HepG2 (cell line): Measurements from ENCODE around the gene PARN. TPM values are rescaled to one million over a fixed set of nuclear protein-coding genes. Genes with fewer than 3 reads are reported as not detected.

Experiments
- ATF7-NPFF ChIP-seq: sonication (generic); formaldehyde crosslinking; IDR thresholded peaks from 2 replicates; pipeline ENCODE4 v1.8.1; 2023; ENCODE audit warnings: mild to moderate bottlenecking, low read depth, missing genetic modification reagents, moderate library complexity
- CEBPZ ChIP-seq: IDR thresholded peaks from 2 replicates; pipeline ENCODE4 v1.6.1; 2012; ENCODE audit warnings: low read length, improper control_type of control experiment
- DBP ChIP-seq: sonication (generic); formaldehyde crosslinking; IDR thresholded peaks from 2 replicates; pipeline ENCODE4 v1.4.0; 2020; ENCODE audit warnings: missing genetic modification reagents; ENCODE audit errors: not compliant biosample characterization
- ELF1 ChIP-seq: sonication (generic); formaldehyde crosslinking; IDR thresholded peaks from 2 replicates; pipeline ENCODE4 v1.4.0; 2020; ENCODE audit warnings: missing genetic modification reagents
- KAT7 ChIP-seq: IDR thresholded peaks from 2 replicates; pipeline ENCODE4 v1.6.1; 2018; ENCODE audit warnings: borderline replicate concordance, missing compliant biosample characterization
- KLF11 ChIP-seq: IDR thresholded peaks from 2 replicates; pipeline ENCODE4 v1.6.1; 2016; ENCODE audit warnings: missing compliant biosample characterization
- MED13 ChIP-seq: sonication (generic); formaldehyde crosslinking; IDR thresholded peaks from 2 replicates; pipeline ENCODE4 v1.5.0; 2020; ENCODE audit warnings: missing genetic modification reagents
- MIXL1 ChIP-seq: IDR thresholded peaks from 2 replicates; pipeline ENCODE4 v1.6.1; 2016
- MLLT10 ChIP-seq: sonication (generic); formaldehyde crosslinking; IDR thresholded peaks from 2 replicates; pipeline ENCODE4 v1.4.0; 2020; ENCODE audit warnings: missing genetic modification reagents
- MXD4 ChIP-seq: IDR thresholded peaks from 2 replicates; pipeline ENCODE4 v1.6.1; 2016; ENCODE audit warnings: mild to moderate bottlenecking, missing biosample characterization, missing genetic modification reagents
- RXRA ChIP-seq: sonication (generic); formaldehyde crosslinking; IDR thresholded peaks from 2 replicates; pipeline ENCODE4 v1.5.1; 2020; ENCODE audit warnings: missing genetic modification reagents
- SRSF4 ChIP-seq: fragments of 200-400 bp; formaldehyde crosslinking; IDR thresholded peaks from one replicate; pipeline ENCODE4 v1.6.1; 2018; ENCODE audit warnings: mild to moderate bottlenecking, low read depth, low read length, moderate library complexity; ENCODE audit not compliant: poor library complexity, severe bottlenecking
- TBX3 ChIP-seq: fragments of 450-650 bp; IDR thresholded peaks from 2 replicates; pipeline ENCODE4 v1.6.1; 2017; ENCODE audit warnings: antibody characterized with exemption, mild to moderate bottlenecking, inconsistent platforms, borderline replicate concordance
- TERF1 ChIP-seq: sonication (generic); formaldehyde crosslinking; IDR thresholded peaks from 2 replicates; pipeline ENCODE4 v1.8.0; 2022; ENCODE audit warnings: mild to moderate bottlenecking, missing genetic modification reagents, moderate library complexity
- THYN1 ChIP-seq: sonication (generic); formaldehyde crosslinking; IDR thresholded peaks from 2 replicates; pipeline ENCODE4 v1.8.1; 2023; ENCODE audit warnings: low read depth, mild to moderate bottlenecking, moderate library complexity, missing genetic modification reagents, borderline replicate concordance
- ZMYM2 ChIP-seq: sonication (generic); formaldehyde crosslinking; IDR thresholded peaks from 2 replicates; pipeline ENCODE4 v1.8.0; 2022; ENCODE audit warnings: mild to moderate bottlenecking, missing genetic modification reagents
- ZNF329 ChIP-seq: sonication (generic); formaldehyde crosslinking; IDR thresholded peaks from 2 replicates; pipeline ENCODE4 v1.9.0; 2021; ENCODE audit warnings: low read depth, mild to moderate bottlenecking, missing genetic modification reagents
- ZNF343 ChIP-seq: sonication (generic); formaldehyde crosslinking; IDR thresholded peaks from 2 replicates; pipeline ENCODE4 v1.4.0; 2020; ENCODE audit warnings: mild to moderate bottlenecking, missing genetic modification reagents
- polyA plus RNA-seq, 8 experiments: library from polyadenylated mRNA; depleted of rRNA in 3 of 8; stranded (reverse) in 7 of 8; unstranded in 1 of 8; fragments of >200 nt; fragmentation: Illumina TruSeq in 4 of 8; extraction: Trizol in 4 of 8; gene quantifications; 2 replicates each; pipeline versions ENCODE4 v1.2.1 to v1.2.3, GENCODE V29; 2011 to 2016; ENCODE audit warnings: low read depth in 4 of 8, missing spikeins in 1 of 8, mixed read lengths in 1 of 8; ENCODE audit not compliant: insufficient read depth in 1 of 8
- total RNA-seq, 5 experiments: library from RNA; depleted of rRNA; stranded (reverse); fragments of >200 nt; fragmentation: Illumina TruSeq; extraction: Trizol; gene quantifications; 2 replicates each; pipeline ENCODE4 v1.2.3, GENCODE V29; 2016; ENCODE audit warnings: low read depth in 1 of 5
- TF ChIP-seq, protein P1 (sequence below): sonication (generic); formaldehyde crosslinking; IDR thresholded peaks from 2 replicates; pipeline ENCODE4 v1.8.1; 2022; ENCODE audit warnings: mild to moderate bottlenecking, missing genetic modification reagents
- TF ChIP-seq, protein P2 (sequence below): sonication (generic); formaldehyde crosslinking; IDR thresholded peaks from 2 replicates; pipeline ENCODE4 v1.4.0; 2020; ENCODE audit warnings: missing genetic modification reagents

Gene PARN
- total and polyA plus RNA-seq, 2 of the 13 experiments (the other 11 are each of a cell fraction or from before 2014, with no cell fraction given): 13.3 to 47.6 TPM

GRCh38 chr16:14510939-14511799 lies 118.9 kb downstream of the PARN start (continued):
- TF ChIP-seq, protein P1, sequence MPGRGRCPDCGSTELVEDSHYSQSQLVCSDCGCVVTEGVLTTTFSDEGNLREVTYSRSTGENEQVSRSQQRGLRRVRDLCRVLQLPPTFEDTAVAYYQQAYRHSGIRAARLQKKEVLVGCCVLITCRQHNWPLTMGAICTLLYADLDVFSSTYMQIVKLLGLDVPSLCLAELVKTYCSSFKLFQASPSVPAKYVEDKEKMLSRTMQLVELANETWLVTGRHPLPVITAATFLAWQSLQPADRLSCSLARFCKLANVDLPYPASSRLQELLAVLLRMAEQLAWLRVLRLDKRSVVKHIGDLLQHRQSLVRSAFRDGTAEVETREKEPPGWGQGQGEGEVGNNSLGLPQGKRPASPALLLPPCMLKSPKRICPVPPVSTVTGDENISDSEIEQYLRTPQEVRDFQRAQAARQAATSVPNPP: peak; percentile 84
- TF ChIP-seq TBX3 (peak; percentile 94), ELF1 (CRISPR knock-in tag) (no peak), KLF11 (peak; percentile 92; the same call in 1 of the 2 replicates), THYN1 (no peak), MED13 (CRISPR knock-in tag) (no peak), ZMYM2 (CRISPR knock-in tag) (peak; percentile 74), RXRA (peak; percentile 97; the same call in 1 of the 2 replicates), KAT7 (0 out of 2 replicates have a peak, but pooled peaks have one; percentile 51), MIXL1 (CRISPR knock-in tag) (peak; percentile 100), MLLT10 (CRISPR knock-in tag) (no peak), ZNF329 (CRISPR knock-in tag) (no peak), MXD4 (peak; percentile 28; the same call in 1 of the 2 replicates), TERF1 (no peak), DBP (CRISPR knock-in tag) (peak; percentile 66), ZNF343 (CRISPR knock-in tag) (peak; percentile 29; the same call in 1 of the 2 replicates), SRSF4 (no peak), ATF7-NPFF (0 out of 2 replicates have a peak, but pooled peaks have one; percentile 27), CEBPZ (no peak)
- TF ChIP-seq, protein P2, sequence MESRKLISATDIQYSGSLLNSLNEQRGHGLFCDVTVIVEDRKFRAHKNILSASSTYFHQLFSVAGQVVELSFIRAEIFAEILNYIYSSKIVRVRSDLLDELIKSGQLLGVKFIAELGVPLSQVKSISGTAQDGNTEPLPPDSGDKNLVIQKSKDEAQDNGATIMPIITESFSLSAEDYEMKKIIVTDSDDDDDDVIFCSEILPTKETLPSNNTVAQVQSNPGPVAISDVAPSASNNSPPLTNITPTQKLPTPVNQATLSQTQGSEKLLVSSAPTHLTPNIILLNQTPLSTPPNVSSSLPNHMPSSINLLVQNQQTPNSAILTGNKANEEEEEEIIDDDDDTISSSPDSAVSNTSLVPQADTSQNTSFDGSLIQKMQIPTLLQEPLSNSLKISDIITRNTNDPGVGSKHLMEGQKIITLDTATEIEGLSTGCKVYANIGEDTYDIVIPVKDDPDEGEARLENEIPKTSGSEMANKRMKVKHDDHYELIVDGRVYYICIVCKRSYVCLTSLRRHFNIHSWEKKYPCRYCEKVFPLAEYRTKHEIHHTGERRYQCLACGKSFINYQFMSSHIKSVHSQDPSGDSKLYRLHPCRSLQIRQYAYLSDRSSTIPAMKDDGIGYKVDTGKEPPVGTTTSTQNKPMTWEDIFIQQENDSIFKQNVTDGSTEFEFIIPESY (CRISPR knock-in tag): peak; percentile 70
